Prostate gland (tissue), 2 donors: Measurements from ENCODE around the gene DDX19B.

Experiments used
- CTCF ChIP-seq, 4 experiments: fragments of 200-600 bp in 2 of 4; fragments of 450-650 bp in 2 of 4; sonication (generic) in 2 of 4; IDR thresholded peaks; 1 replicate in 3 of 4; 2 replicates in 1 of 4; pipeline ENCODE4 v1.5.1; 2016 to 2019; ENCODE audit warnings: antibody characterized with exemption in 4 of 4, mild to moderate bottlenecking in 2 of 4, moderate library complexity in 2 of 4
- POLR2A ChIP-seq: fragments of 450-650 bp; IDR thresholded peaks from one replicate; pipeline ENCODE4 v1.6.1; 2016; ENCODE audit warnings: antibody characterized with exemption, mild to moderate bottlenecking
- POLR2AphosphoS5 ChIP-seq: sonication (generic); formaldehyde crosslinking; IDR thresholded peaks from one replicate; pipeline ENCODE4 v1.6.1; 2017; ENCODE audit warnings: antibody characterized with exemption

GRCh38 chr16:70370924-70371323 is 71.9 kb downstream of the DDX19B start:
- TF ChIP-seq CTCF (IDR thresholded peaks at IDR 0.05) (no peak), POLR2A (no peak), POLR2AphosphoS5 (no peak)
